Parathyroid adenoma (tissue), 2 donors: Measurements from ENCODE around the gene A2M.

ENCODE experiments used
- H2AFZ ChIP-seq: fragments of 300-600 bp; sonication (generic); one replicate; pipeline ENCODE4 v1.7.0; 2017; ENCODE audit warnings: antibody characterized with exemption, mild to moderate bottlenecking
- H3K27ac ChIP-seq: fragments of 300-600 bp; sonication (generic); one replicate; pipeline ENCODE4 v1.7.0; 2017
- H3K27me3 ChIP-seq: fragments of 300-600 bp; sonication (generic); one replicate; pipeline ENCODE4 v1.7.0; 2017; ENCODE audit warnings: low read length; ENCODE audit not compliant: control insufficient read depth, insufficient read depth
- H3K36me3 ChIP-seq: fragments of 300-600 bp; sonication (generic); one replicate; pipeline ENCODE4 v1.7.0; 2017; ENCODE audit warnings: low read length; ENCODE audit not compliant: control insufficient read depth, insufficient read depth
- H3K4me1 ChIP-seq: fragments of 300-600 bp; sonication (generic); one replicate; pipeline ENCODE4 v1.7.0; 2017; ENCODE audit warnings: control low read depth
- H3K4me2 ChIP-seq: fragments of 300-600 bp; sonication (generic); one replicate; pipeline ENCODE4 v1.7.0; 2017; ENCODE audit warnings: low read length
- H3K4me3 ChIP-seq: fragments of 300-600 bp; sonication (generic); one replicate; pipeline ENCODE4 v1.7.0; 2017; ENCODE audit warnings: low read depth, low read length
- H3K79me2 ChIP-seq: fragments of 300-600 bp; sonication (generic); one replicate; pipeline ENCODE4 v1.7.0; 2017; ENCODE audit warnings: control low read depth
- H3K9ac ChIP-seq: fragments of 300-600 bp; sonication (generic); one replicate; pipeline ENCODE4 v1.7.0; 2017; ENCODE audit warnings: mild to moderate bottlenecking
- H3K9me3 ChIP-seq: fragments of 300-600 bp; sonication (generic); one replicate; pipeline ENCODE4 v1.7.0; 2017; ENCODE audit warnings: low read length; ENCODE audit not compliant: control insufficient read depth
- TF ChIP-seq, protein P1 (sequence below): fragments of 300-600 bp; sonication (generic); IDR thresholded peaks from one replicate; pipeline ENCODE4 v1.7.0; 2017; ENCODE audit warnings: antibody characterized with exemption, mild to moderate bottlenecking
- donor health status: primary hyperparathyroidism.

The A2M gene

DNA sequence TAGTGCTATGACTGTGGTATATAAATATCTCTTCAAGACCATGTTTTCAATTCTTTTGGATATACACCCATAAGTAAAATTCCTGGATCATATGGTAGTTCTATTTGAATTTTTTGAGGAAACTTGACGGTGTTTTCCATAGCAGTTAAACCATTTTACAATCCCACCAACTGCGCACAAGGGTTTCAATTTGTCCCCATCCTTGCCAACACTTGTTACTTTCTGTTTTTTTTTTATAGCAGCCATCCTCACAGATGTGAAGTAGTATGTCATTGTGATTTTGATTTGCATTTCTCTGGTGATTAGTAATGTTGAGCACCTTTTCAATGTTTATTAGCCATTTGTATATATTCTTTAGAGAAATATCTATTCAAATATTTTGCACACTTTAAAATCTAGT is 14.5 kb upstream of the A2M start:
- Histone ChIP-seq H3K4me2 (no peak overlapping the region), H3K4me1 (no peaks in the 10 kb centered on the region), H3K9me3 (no peaks in the 10 kb centered on the region), H3K9ac (no peak overlapping the region), H3K36me3 (no peaks in the 10 kb centered on the region), H3K4me3 (no peak overlapping the region), H2AFZ (no peak overlapping the region), H3K79me2 (no peaks in the 10 kb centered on the region), H3K27me3 (no peaks in the 10 kb centered on the region), H3K27ac (no peak overlapping the region)
- TF ChIP-seq, protein P1, sequence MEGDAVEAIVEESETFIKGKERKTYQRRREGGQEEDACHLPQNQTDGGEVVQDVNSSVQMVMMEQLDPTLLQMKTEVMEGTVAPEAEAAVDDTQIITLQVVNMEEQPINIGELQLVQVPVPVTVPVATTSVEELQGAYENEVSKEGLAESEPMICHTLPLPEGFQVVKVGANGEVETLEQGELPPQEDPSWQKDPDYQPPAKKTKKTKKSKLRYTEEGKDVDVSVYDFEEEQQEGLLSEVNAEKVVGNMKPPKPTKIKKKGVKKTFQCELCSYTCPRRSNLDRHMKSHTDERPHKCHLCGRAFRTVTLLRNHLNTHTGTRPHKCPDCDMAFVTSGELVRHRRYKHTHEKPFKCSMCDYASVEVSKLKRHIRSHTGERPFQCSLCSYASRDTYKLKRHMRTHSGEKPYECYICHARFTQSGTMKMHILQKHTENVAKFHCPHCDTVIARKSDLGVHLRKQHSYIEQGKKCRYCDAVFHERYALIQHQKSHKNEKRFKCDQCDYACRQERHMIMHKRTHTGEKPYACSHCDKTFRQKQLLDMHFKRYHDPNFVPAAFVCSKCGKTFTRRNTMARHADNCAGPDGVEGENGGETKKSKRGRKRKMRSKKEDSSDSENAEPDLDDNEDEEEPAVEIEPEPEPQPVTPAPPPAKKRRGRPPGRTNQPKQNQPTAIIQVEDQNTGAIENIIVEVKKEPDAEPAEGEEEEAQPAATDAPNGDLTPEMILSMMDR, result no peak

DNA sequence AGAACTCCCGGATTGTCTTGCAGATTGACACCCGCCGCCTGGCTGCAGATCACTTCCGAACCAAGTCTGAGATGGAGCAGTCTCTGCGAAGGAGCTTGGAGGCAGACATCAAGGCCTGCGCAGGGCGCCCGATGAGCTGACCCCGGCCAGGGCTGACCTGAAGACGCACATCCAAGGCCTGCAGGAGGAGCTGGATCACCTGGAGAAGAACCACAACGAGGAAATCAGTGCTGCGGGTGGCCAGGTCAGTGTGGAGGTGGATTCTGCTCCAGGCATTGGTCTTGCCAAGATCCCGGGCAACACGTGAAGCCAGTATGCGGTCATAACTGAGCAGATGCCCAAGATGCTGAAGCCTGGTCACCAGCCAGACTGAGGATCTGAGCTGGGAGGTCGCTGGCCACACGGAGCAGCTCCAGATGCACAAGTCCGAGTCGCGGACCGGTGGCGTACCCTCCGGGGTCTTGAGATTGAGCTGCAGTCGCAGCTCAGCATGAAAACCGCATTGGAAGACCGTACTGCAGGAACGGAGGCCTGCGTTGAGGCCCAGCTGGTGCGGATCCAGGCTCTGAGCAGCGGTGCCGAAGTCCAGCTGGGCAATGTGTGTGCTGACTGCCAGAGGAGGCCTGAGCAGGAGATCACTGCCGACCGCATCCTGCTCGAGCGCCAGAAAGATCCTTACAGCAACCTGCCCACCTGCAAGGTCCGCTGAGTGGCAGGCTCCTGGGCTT is 12.4 kb upstream of the A2M start:
- Histone ChIP-seq H3K4me3 (no peak overlapping the region), H3K9me3 (no peaks in the 10 kb centered on the region), H3K27ac (no peak overlapping the region)

DNA sequence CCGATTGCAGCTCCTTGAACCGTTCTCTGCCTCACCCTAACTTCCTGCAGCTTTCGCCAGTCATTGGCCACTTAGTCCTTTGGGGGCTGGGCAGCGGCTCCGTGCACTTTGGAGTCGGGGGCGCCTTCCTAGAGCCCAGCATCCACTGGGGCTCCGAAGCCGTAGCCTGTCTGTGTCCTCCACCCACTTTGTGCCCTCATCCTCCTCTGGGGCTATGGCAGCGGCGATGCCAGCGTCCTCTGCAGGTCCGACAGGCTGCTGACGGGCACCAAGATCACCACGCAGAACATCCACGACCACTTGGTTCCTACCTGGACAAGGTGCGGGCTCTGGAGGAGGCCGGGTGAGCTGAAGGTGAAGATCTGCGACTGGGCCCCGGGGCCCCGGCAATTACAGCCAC is 11.8 kb upstream of the A2M start:
- H3K9ac ChIP-seq, result no peak overlapping the region
- TF ChIP-seq, protein P1, result no peak
- H3K27ac ChIP-seq, result no peak overlapping the region
- no peaks in the 10 kb centered on the region for H3K79me2 ChIP-seq
- H2AFZ ChIP-seq, result no peak overlapping the region
- no peak overlapping the region for H3K4me3 ChIP-seq
- H3K27me3 ChIP-seq, result no peaks in the 10 kb centered on the region
- no peak overlapping the region for H3K4me2 ChIP-seq
- H3K36me3 ChIP-seq, result no peaks in the 10 kb centered on the region
- H3K9me3 ChIP-seq, result no peaks in the 10 kb centered on the region
- H3K4me1 ChIP-seq, result no peaks in the 10 kb centered on the region

More for the DNA sequence above, 12.4 kb upstream of the A2M start:
- no peak overlapping the region for H3K9ac ChIP-seq
- H2AFZ ChIP-seq, result no peak overlapping the region
- no peak overlapping the region for H3K4me2 ChIP-seq
- no peaks in the 10 kb centered on the region for H3K36me3 ChIP-seq
- H3K4me1 ChIP-seq, result no peaks in the 10 kb centered on the region
- H3K27me3 ChIP-seq, result no peaks in the 10 kb centered on the region
- H3K79me2 ChIP-seq, result no peaks in the 10 kb centered on the region
- TF ChIP-seq, protein P1, result no peak

- Histone ChIP-seq H3K36me3 (no peaks in the 10 kb centered on the region), H3K27ac (no peak overlapping the region)
- TF ChIP-seq, protein P1, result no peak
Measured at GRCh38 chr12:9124383-9125031, 8.8 kb upstream of the A2M start.

More at GRCh38 chr12:9124383-9125031, 8.8 kb upstream of the A2M start:
- no peaks in the 10 kb centered on the region for H3K9me3 ChIP-seq
- H2AFZ ChIP-seq, result no peak overlapping the region
- no peaks in the 10 kb centered on the region for H3K4me1 ChIP-seq
- H3K27me3 ChIP-seq, result no peaks in the 10 kb centered on the region
- no peak overlapping the region for H3K4me3 ChIP-seq
- no peak overlapping the region for H3K9ac ChIP-seq
- no peak overlapping the region for H3K4me2 ChIP-seq
- no peaks in the 10 kb centered on the region for H3K79me2 ChIP-seq
